T1000 (cell line): Measurements from ENCODE around the gene BIRC2.
A peak's percentile ranks its signal among the peaks of the same experiment; 100 is the strongest.
"Not testable (repeated sequence)": the region's sequence is repeated elsewhere in the genome, so short reads cannot be mapped to it uniquely, and the experiment has no call there.

Experiments used
- DNase-seq: peaks from one replicate; lab custom pipeline; 2025; ENCODE audit warnings: mixed read lengths; lab: John Stamatoyannopoulos, UW

The BIRC2 gene

GRCh38 chr11:102346748-102347461 is at the start of gene BIRC2:
BIRC2 (plus strand) TSS chr11:102347214; CDS start chr11:102349855, 2,641 bp downstream.
- DNase-seq, result peak; percentile 78

DNA sequence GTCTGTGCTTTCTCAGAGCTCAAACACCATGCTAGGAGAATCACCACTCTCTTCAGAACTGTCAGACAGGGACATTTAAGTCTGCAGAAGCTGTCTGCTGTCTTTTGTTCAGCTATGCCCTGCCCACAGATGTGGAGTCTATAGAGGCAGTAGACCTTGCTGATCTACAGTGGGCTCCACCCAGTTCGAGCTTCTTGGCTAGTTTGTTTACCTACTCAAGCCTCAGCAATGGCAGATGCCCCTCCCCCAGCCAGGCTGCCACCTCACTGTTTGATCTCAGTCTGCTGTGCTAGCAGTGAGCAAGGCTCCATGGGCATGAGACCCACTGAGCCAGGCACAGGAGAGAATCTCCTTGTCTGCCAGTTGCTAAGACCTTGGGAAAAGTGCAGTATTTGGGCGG is 46.2 kb upstream of the BIRC2 start:
- not testable (repeated sequence) for DNase-seq

GRCh38 chr11:102302241-102302640 is 44.8 kb upstream of the BIRC2 start:
- DNase-seq, result no peak

- no peak for DNase-seq
Observed at GRCh38 chr11:102304686-102305085, 42.3 kb upstream of the BIRC2 start.

- no peak for DNase-seq
Observed at GRCh38 chr11:102305352-102306047, 41.5 kb upstream of the BIRC2 start.

- peak; percentile 7 for DNase-seq
Observed at GRCh38 chr11:102306048-102306597, 40.9 kb upstream of the BIRC2 start.

- DNase-seq, result no peak
Observed at GRCh38 chr11:102306817-102307726, 39.9 kb upstream of the BIRC2 start.

DNA sequence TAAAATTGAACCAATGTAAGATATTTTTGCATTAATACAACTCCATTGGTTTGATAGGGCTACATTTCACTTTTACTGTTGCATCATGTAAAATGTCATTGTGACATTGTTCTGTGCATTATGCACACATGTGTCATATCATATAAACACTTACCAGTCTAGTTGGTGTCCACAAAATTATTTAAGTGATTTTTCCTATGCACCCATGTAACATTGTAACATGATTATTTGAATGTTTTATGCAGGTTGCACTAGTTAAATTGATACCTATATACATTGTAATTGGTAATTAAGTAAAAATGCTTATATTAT is 39.3 kb upstream of the BIRC2 start:
- no peak for DNase-seq

- no peak for DNase-seq
Observed at GRCh38 chr11:102309621-102310541, 37.1 kb upstream of the BIRC2 start.

DNA sequence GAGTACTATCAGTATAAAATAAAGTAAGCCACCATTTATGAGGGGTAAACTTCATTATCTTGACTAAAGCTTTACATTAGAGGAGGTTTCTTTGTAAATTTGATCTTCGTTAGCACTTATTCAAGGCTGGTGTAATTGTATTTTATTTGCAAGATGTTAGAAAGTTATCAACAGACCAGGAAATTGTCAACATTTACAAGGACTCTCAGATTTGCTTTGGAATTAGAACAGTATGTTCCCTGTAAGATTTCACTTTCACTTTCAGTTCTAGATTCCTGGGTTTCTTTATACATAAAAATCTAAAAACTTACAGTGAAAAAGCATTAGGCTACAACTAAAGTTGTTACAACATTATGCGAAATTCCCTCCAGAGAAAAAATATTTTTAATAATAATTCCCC is 34.3 kb upstream of the BIRC2 start:
- no peak for DNase-seq

GRCh38 chr11:102313238-102313940 is 33.6 kb upstream of the BIRC2 start:
- no peak for DNase-seq

DNA sequence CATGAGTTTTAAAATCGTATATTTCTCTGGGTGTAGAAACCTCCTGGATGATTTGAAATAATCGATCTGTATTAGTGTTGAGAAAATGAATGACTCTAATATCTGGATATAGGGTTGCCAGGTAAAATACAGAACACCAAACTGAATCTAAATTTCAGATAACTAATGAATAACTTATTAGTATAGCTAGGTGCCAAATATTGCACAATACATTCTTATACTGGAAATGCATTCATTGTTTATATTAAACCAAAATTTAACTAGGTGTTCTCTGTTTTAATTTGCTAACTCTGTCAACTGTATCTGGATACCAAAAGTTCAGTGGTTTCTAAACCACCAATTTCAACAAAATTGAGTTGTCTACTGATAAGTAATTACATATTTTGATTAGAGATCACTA is 32.2 kb upstream of the BIRC2 start:
- DNase-seq, result no peak

DNA sequence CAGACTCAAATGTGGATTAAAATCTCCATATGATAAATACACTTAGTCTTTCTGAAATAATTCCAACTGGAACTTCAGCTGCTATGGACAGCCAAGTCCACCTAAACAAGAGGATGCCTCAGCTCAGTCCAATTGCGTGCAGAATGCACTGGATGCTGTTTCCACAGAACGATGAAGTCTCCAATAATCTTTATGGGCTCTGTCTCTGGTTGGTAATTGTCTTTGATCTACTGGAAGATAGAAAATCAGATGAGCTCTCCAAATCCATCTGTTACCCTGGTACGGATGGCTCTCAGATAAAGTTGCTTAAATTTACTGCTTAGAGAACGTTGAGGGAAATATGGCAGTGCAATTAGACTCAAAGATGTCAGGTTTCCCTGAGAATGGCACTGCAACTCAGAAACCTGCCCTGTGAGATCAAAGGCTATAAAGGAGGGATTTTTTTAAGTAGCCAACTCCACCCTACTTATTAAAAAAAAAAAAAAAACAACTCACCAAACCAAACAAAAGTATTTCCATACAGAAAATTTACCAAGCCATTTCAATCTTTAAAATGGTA is 30.6 kb upstream of the BIRC2 start:
- DNase-seq, result no peak

- DNase-seq, result peak; percentile 64
Observed at GRCh38 chr11:102317099-102317767, 29.8 kb upstream of the BIRC2 start, which contains the start of gene BIRC3. BIRC3 (plus strand) TSS chr11:102317484; CDS start chr11:102324510, 7,026 bp downstream.

GRCh38 chr11:102317768-102318103 is 29.3 kb upstream of the BIRC2 start:
- no peak for DNase-seq

DNA sequence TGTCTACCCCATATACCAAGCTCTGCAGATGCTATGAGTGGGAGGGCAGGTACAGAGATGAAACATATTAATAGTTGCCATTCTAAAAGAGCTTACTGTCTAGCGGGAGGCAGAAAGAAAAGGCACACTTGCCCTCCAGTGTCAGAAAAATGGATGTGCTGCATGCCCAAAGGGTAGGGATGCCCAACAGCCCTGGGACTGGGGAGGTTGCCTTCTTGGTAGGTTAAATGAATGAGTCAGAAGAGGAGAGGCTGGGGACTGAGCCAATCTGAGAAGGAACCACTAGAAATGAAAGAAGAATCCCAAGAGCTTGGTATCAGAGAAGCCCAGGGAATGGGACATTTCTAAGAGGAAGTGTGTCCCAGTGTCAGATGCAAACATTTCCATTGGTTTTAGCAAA is 28.5 kb upstream of the BIRC2 start:
- no peak for DNase-seq

- no peak for DNase-seq
Observed at GRCh38 chr11:102319544-102319943, 27.5 kb upstream of the BIRC2 start.

DNA sequence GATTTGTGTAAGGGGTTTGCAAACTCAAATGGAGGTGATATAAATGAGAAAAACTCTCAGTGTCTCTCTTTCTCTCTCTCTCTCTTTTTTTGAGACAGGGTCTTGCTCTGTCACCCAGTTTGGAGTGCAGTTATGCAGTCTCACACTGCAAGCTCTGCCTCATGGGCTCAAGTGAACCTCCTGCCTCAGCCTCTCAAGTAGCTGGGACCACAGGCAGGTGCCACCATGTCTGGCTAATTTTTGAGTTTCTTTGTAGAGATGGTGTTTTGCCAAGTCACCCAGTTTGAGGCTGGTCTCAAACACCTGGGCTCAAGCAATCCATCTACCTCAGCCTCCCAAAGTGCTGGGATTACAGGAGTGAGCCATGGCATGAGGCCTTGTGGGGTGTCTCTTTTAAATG is 26.8 kb upstream of the BIRC2 start:
- no peak for DNase-seq

DNA sequence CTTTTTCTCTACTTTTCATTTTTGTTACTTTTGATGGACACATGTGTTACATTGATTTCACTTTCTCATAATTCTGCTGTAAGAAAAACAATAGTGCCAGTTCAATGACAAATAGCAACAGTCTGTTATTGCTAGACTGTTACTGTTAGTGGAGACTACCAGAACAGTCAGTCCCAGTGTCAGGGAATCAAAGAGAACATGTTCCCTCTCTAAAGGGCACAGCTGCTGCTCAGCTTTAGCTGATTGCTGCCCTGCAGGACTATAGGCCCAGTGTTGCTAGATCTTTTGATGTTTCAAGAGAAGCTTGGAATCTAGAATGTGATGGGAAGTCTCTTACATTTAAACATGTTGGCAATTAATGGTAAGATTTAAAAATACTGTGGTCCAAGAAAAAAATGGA is 26.3 kb upstream of the BIRC2 start:
- no peak for DNase-seq

GRCh38 chr11:102322560-102322959 is 24.5 kb upstream of the BIRC2 start:
- DNase-seq, result no peak
